Loucy (cell line): ENCODE results near the gene ADORA2A.

ENCODE experiments used
- H2AFZ ChIP-seq: fragments of 200-600 bp; sonication (generic); 2 replicates; pipeline ENCODE4 v1.6.0; 2016; ENCODE audit warnings: antibody characterized with exemption, mild to moderate bottlenecking, low read length, moderate library complexity
- H3F3A ChIP-seq: fragments of 200-600 bp; 2 replicates; pipeline ENCODE4 v1.6.0; 2016; ENCODE audit warnings: antibody characterized with exemption, low read depth, mild to moderate bottlenecking
- H3K27me3 ChIP-seq: fragments of 200-600 bp; sonication (generic); 2 replicates; pipeline ENCODE4 v1.6.1; 2014; ENCODE audit warnings: low read length, mild to moderate bottlenecking; ENCODE audit not compliant: insufficient read depth, poor library complexity, severe bottlenecking
- H3K36me3 ChIP-seq: fragments of 200-600 bp; sonication (generic); 2 replicates; pipeline ENCODE4 v1.6.1; 2016; ENCODE audit warnings: low read length; ENCODE audit not compliant: insufficient read depth
- H3K4me1 ChIP-seq: fragments of 200-600 bp; sonication (generic); 2 replicates; pipeline ENCODE4 v1.5.1; 2014; ENCODE audit warnings: low read length, mild to moderate bottlenecking; ENCODE audit not compliant: insufficient read depth, poor library complexity, severe bottlenecking
- H3K4me2 ChIP-seq: fragments of 200-600 bp; sonication (generic); 2 replicates; pipeline ENCODE4 v1.6.0; 2014; ENCODE audit warnings: antibody characterized with exemption, low read length, low read depth, mild to moderate bottlenecking; ENCODE audit not compliant: poor library complexity, severe bottlenecking
- H3K4me3 ChIP-seq: fragments of 200-600 bp; sonication (generic); 2 replicates; pipeline ENCODE4 v1.5.1; 2014; ENCODE audit warnings: low read length, mild to moderate bottlenecking, mixed read lengths; ENCODE audit not compliant: poor library complexity, severe bottlenecking
- H3K79me2 ChIP-seq: fragments of 200-600 bp; sonication (generic); 2 replicates; pipeline ENCODE4 v1.6.1; 2014; ENCODE audit warnings: low read length; ENCODE audit not compliant: insufficient read depth
- H3K9ac ChIP-seq: fragments of 200-600 bp; sonication (generic); 2 replicates; pipeline ENCODE4 v1.6.0; 2014; ENCODE audit warnings: mild to moderate bottlenecking, low read depth, low read length, moderate library complexity; ENCODE audit not compliant: poor library complexity, severe bottlenecking
- H3K9me2 ChIP-seq: fragments of 200-600 bp; sonication (generic); replicated peaks from 2 replicates; pipeline ENCODE4 v1.6.1; 2016; ENCODE audit warnings: low read depth, low read length, mixed read lengths
- H3K9me3 ChIP-seq: fragments of 200-600 bp; sonication (generic); 2 replicates; pipeline ENCODE4 v1.6.1; 2014; ENCODE audit warnings: mild to moderate bottlenecking, antibody characterized with exemption, low read length, low read depth; ENCODE audit not compliant: insufficient read depth
- H4K20me1 ChIP-seq: fragments of 200-600 bp; sonication (generic); 2 replicates; pipeline ENCODE4 v1.6.0; 2014; ENCODE audit warnings: antibody characterized with exemption, low read length, mild to moderate bottlenecking; ENCODE audit not compliant: insufficient read depth, poor library complexity, severe bottlenecking
- CTCF ChIP-seq: fragments of 200-600 bp; sonication (generic); conservative IDR thresholded peaks from 2 replicates; pipeline ENCODE4 v1.5.1; 2014; ENCODE audit warnings: mild to moderate bottlenecking, antibody characterized with exemption, low read length
- EZH2phosphoT487 ChIP-seq: fragments of 200-600 bp; IDR thresholded peaks from 2 replicates; pipeline ENCODE4 v1.6.1; 2018; ENCODE audit warnings: antibody characterized with exemption, mild to moderate bottlenecking, moderate library complexity, borderline replicate concordance

Gene ADORA2A

GRCh38 chr22:24404561-24405275, 22.7 kb upstream of the ADORA2A start:
- Histone ChIP-seq H2AFZ (no peak overlapping the region), H3F3A (no peaks in the 10 kb centered on the region), H3K4me3 (no peak overlapping the region), H4K20me1 (no peaks in the 10 kb centered on the region), H3K79me2 (peaks cover 14% of the 10 kb centered on the region; the same call in 1 of the 2 replicates), H3K4me2 (no peak overlapping the region), H3K9me3 (no peaks in the 10 kb centered on the region), H3K9me2 (no peaks in the 10 kb centered on the region), H3K36me3 (peaks cover 41% of the 10 kb centered on the region; the same call in 1 of the 2 replicates), H3K27me3 (no peaks in the 10 kb centered on the region), H3K4me1 (peaks cover 39% of the 10 kb centered on the region), H3K9ac (no peak overlapping the region)
- TF ChIP-seq CTCF (no peak), EZH2phosphoT487 (no peak)

- no peak overlapping the region for H3K4me3 ChIP-seq
- TF ChIP-seq CTCF (no peak), EZH2phosphoT487 (no peak)
- H3K9me2 ChIP-seq: no peaks in the 10 kb centered on the region
- no peaks in the 10 kb centered on the region for H3F3A ChIP-seq
- peaks cover 14% of the 10 kb centered on the region; the same call in 1 of the 2 replicates for H3K79me2 ChIP-seq
- peaks cover 42% of the 10 kb centered on the region for H3K4me1 ChIP-seq
- H3K36me3 ChIP-seq: peaks cover 41% of the 10 kb centered on the region; the same call in 1 of the 2 replicates
- H3K9ac ChIP-seq: no peak overlapping the region
- no peak overlapping the region for H3K4me2 ChIP-seq
- no peak overlapping the region for H2AFZ ChIP-seq
- H3K9me3 ChIP-seq: no peaks in the 10 kb centered on the region
- no peaks in the 10 kb centered on the region for H3K27me3 ChIP-seq
- no peaks in the 10 kb centered on the region for H4K20me1 ChIP-seq
These were observed 21.6 kb upstream of the ADORA2A start for GRCh38 chr22:24405631-24406321.

- no peaks in the 10 kb centered on the region for H4K20me1 ChIP-seq
- no peak overlapping the region for H3K9ac ChIP-seq
- H3K79me2 ChIP-seq: peaks cover 14% of the 10 kb centered on the region; the same call in 1 of the 2 replicates
- H3K27me3 ChIP-seq: no peaks in the 10 kb centered on the region
- no peak overlapping the region for H3K4me2 ChIP-seq
- no peak for TF ChIP-seq CTCF
- no peak for TF ChIP-seq EZH2phosphoT487
- no peaks in the 10 kb centered on the region for H3K9me3 ChIP-seq
- peaks cover 36% of the 10 kb centered on the region; the same call in 1 of the 2 replicates for H3K36me3 ChIP-seq
- H3F3A ChIP-seq: no peaks in the 10 kb centered on the region
- H3K9me2 ChIP-seq: no peaks in the 10 kb centered on the region
- H3K4me1 ChIP-seq: peaks cover 40% of the 10 kb centered on the region
- no peak overlapping the region for H2AFZ ChIP-seq
- no peak overlapping the region for H3K4me3 ChIP-seq
These were observed 20.8 kb upstream of the ADORA2A start for GRCh38 chr22:24406322-24407277.
